Astrocyte (in vitro differentiated cells and primary cell): ENCODE results near the gene ZFPM1.

Experiments used
- EZH2 ChIP-seq: IDR thresholded peaks from 2 replicates; pipeline ENCODE4 v1.6.1; 2012; ENCODE audit warnings: mild to moderate bottlenecking, low read length, inconsistent platforms; ENCODE audit not compliant: insufficient read depth
- TF ChIP-seq, protein P1 (sequence below): IDR thresholded peaks from 2 replicates; pipeline ENCODE4 v1.5.1; 2011; ENCODE audit warnings: low read depth, mild to moderate bottlenecking, inconsistent platforms, low read length, moderate library complexity; ENCODE audit not compliant: insufficient read depth

DNA sequence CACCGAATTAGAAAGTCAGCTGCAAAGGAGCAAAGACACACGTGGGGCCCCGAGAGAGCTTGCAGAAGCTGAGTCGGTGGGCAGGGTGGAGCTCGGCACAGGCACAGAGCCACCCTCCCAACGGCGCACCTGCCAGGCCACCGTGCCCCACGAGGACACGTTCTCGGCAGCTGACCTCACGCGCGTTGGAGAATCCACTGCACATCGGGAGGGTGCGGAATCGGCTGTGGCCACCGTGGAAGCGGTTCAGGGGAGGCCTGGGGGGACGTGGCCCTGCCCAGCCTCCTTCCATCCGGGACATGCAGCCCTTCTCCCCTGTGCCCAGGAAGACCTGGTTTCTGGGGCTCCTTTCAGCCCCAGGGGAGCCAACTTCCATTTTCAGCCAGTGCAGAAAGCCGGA, 20.9 kb upstream of the ZFPM1 start:
- TF ChIP-seq, protein P1, sequence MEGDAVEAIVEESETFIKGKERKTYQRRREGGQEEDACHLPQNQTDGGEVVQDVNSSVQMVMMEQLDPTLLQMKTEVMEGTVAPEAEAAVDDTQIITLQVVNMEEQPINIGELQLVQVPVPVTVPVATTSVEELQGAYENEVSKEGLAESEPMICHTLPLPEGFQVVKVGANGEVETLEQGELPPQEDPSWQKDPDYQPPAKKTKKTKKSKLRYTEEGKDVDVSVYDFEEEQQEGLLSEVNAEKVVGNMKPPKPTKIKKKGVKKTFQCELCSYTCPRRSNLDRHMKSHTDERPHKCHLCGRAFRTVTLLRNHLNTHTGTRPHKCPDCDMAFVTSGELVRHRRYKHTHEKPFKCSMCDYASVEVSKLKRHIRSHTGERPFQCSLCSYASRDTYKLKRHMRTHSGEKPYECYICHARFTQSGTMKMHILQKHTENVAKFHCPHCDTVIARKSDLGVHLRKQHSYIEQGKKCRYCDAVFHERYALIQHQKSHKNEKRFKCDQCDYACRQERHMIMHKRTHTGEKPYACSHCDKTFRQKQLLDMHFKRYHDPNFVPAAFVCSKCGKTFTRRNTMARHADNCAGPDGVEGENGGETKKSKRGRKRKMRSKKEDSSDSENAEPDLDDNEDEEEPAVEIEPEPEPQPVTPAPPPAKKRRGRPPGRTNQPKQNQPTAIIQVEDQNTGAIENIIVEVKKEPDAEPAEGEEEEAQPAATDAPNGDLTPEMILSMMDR, result no peak
- TF ChIP-seq EZH2, result no peak
